Measurements from ENCODE around the gene DPH1.

DNA sequence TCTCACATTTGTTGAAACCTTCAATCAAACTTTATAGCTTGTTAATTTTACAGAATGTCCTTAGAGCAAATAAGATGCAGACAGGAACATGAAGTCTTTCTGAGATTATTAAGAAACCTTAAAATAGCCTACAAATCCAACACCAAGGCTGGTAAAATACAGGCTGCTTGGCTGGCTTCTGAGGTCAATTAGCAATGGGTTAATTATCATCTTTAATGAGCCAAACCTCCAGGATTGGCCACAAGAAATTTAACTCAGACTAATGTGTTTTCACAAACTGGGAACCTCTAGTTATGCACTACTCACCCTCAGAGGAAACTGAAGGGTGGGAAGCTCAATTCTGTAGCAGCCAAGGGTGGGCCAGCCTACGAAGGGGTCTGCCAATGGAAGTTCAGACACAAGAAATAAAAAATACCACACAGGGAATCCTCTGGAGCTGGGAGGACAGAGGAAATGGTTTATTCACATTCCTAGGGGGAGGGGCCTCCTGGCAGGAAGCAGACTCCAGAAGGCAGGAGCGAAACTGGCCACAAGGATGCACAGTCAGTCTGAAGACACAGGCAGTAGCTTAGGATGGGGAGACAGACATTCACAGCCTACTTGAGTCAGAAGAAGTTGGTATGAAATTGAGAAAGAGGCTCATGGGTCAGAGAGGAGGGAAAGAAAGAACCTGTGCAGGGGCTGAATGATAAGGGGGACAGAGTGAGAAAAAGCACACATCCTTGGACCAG, 61.0 kb downstream of the DPH1 start:
- TF ChIP-seq ZNF274 (IDR thresholded peaks at IDR 0.05; ENCODE audit: low read depth, low read length), result no peak
- TF ChIP-seq SUZ12 (IDR thresholded peaks at IDR 0.05; ENCODE audit: extremely low read depth, insufficient read depth, insufficient read length), result no peak
